GM18520 (cell line): ENCODE data around the gene SIL1.
"Not testable (repeated sequence)": the region's sequence is repeated elsewhere in the genome, so short reads cannot be mapped to it uniquely, and the experiment has no call there.

Experiments
- ATAC-seq: cut with Tn5 transposase; IDR thresholded peaks from one replicate; pipeline ENCODE4 v1.9.1; 2021; ENCODE audit not compliant: unreplicated experiment

The SIL1 gene

DNA sequence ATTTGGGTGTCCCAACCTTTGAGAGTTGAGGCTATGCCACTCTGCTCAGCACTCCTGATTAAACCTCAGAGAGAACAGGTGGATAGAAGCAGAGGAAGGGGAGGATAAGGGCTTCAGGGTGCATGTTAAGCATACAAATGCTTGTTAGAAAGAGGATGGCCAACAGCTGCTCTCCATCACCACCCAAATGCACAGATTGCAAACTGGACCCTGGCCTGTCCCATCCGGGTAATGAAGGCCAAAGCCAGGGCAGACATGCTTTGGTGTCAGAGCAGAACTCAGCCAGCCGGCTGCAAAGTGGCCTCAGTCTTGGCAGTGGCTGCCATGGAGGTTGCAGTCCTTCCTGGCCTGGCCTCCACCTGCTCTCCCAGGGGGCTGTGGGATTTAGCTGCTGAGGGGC, 84.3 kb downstream of the SIL1 start:
- no peak for ATAC-seq

DNA sequence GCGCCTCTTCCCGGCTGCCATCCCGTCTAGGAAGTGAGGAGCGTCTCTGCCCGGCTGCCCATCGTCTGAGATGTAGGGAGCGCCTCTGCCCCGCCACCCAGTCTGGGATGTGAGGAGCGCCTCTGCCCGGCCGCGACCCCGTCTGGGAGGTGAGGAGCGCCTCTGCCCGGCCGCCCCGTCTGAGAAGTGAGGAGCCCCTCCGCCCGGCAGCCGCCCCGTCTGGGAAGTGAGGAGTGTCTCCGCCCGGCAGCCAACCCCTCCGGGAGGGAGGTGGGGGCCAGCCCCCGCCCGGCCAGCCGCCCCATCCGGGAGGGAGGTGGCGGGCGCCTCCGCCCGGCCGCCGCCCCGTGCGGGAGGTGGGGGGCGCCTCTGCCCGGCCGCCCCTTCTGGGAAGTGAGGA, 85.8 kb downstream of the SIL1 start:
- ATAC-seq: not testable (repeated sequence)

DNA sequence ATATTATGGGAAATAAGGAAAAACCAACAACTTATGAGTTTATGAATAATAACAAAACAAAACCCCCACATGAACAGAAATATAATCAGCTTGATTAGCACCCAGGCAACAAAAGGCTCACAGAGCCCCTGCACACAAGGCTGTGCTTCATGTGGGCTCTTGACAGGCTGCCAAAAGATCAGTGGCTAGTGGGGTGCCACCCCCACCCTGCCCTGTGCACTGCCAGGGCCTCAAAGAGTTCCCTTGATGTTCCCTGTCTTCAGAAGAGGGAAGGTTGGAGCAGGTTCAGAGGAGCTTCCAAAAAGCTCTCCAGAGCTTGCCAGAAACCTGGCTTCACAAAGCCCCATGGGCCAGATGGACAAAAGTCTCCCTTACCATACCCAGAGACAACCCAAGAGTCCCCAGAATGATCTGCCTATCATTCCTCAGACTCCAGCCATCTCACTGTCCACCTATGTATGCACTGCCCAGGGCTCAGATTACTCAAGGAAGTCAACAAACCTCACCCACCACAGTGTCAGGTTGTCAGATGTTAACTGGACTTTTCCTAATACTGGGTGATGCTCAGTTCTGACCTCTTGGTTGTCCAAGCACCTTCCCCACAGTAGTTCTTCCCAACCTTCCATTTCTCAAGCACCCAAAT, 87.5 kb downstream of the SIL1 start:
- ATAC-seq: no peak

DNA sequence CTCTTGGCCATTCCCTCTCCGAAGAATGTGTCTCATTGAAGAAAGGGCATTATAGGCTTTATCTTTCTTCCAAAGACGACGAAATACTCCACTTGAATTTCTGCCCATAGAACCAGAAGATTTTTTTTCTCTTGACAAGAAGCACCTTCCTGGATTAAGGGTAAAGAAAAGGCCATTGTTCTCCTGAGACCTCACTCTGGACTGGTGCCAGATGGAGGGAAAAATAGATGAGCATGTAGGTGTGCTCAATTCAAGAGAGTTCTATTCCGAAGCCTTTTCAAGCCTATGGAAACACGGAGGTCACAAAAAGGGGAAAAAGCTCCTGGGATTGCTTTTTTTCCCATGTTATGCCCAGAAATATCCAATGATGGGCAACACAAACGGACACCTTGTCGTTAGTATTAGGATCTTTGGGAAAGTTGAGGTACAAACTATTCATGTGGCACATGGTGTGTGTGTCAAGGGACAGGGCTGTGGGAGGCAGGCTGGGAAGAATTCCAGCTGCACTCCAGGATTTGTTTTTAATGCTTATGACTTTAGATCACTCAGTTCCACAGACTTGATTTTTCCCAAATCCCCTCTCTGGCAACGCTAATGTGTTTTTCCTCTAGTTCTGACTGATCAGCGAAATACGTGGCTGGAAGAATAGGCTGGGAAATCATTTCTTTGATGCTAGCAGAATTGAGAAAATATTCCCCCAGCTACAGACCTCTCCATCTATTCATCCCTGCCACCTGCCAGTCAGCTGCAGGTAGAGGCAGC, 89.9 kb downstream of the SIL1 start:
- ATAC-seq: no peak

DNA sequence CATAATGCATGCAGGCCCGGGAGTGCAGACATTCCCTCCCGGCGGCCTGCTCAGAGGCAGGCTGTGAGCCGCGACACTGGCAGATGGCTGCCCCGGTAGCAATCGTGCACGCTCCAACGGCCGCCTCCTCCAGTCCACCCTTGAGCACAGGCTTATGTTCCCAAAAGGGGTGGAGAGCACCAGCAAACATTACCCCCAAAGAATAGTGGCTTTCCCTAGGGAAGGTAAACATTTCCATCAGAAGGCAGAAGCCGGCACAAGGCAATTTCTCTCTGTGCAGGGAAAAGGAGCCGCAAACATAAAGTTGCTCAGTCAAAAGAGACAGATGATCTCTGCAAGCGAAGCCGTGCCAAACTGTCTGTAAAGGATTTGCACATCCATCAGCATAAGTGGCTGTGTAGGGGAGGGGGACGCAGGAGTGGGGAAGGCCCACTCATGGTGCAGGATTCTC, 92.5 kb downstream of the SIL1 start:
- ATAC-seq: no peak

DNA sequence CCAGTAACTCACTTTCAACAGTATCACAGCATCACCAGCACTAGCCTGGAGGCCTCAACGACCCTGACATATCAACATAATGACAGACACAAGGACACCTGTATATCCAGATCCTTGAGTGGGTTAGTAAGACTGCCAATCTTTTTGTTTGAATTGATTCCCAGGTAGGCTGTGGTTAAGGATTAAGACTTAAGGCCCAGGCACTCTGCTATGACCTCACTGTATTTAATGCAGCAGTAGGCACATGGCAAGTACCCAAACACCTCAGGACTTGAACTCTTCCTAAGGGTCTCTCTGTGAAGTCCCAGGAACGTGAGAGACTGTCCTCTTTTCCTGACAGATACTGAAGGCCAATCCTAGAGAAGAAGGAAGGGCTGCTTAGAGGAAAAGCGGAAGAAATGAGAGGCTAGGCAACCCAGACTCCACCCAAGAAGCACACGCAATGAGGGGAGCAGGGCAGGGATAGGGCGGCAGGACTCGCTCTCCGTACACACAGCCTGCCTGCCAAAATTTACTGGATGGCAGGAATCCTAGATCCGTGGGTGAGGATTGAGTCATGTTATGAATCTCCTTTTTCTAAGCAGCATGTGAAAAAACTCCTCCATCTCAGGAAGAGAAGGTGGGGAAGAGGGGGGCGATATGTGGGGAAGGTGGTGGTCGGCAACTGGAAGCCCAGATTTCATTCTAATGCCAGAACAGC, 93.4 kb downstream of the SIL1 start:
- ATAC-seq: no peak

DNA sequence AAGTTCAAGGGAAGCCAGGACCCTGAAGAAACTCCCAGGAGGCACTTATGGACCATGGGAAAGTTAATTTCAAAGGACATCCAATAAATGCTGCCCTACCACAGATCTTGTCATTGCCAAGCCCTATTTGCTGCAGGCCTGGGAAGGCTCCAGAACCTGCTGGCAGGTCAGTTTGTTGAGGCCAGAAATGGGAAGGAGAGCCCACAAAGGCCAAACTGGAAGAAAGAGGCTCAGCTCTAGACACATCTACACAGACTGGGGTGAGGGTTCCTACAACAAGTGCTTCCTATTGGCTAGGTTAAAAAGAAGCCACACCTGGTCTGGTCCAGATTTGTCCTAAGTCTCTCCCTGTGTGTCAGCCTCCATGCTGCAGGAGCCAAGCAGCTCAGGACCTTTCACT, 94.4 kb downstream of the SIL1 start:
- ATAC-seq: no peak

DNA sequence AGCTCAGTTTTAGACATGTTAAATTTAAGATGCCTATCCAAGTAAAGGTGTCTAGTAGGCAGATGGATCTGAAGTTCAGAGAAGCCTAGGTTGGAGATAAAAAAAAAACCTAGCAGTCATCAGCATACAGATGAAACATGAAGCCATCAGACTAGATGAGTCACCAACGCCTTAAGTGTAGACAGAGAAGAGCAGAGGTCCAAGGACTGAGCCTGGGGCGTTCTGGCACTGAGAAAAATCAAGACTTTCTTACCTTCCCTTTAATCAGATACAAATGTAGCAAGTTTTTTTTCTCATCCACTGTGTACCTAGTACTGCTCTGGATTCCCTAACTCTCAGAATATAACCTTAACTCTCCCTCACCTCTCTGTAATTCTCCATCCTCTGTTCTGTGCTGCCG, 97.3 kb downstream of the SIL1 start:
- ATAC-seq: no peak

DNA sequence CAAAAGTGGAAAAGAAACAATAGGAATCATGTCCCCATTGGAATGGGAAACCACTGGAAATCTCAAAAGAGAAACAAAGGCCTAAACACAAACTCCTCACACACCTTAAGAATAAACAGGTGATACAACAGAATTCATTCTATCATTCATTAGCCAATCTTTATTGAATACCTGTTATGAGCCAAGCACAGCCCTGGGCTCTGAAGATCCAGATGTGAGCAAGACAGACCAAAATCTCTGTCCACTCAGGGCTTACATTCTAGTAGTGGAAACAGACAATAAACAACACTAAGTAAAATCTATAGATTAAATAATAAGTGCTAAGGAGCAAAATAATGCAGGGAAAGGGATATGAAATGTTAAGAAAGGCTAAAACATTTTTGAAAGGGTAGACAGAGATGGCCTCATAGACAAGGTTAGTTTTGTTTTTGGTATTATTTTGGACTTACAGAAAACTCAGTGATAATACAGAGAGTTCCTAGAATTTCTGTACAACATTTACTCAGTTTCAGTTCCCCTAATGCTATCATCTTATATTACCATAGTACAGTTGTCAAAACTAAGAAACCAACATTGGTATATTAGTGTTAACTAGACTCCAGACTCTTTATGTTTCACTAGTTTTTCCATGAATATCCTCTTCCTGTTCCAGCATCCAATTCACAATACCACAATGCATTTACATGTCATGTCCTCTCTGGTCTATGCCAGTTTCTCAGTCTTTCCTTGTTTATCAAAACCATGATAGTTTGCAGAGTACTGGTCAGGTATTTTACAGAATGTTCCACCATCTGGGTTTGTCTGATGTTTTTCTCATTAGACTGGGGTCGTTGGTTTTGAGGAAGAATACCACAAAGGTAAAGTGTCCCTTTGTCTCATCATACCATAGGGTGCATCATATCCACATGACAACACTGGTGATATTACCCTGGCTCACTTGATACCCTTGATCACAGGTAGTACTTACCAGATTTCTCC, 103.7 kb downstream of the SIL1 start:
- ATAC-seq: peak; percentile 87

DNA sequence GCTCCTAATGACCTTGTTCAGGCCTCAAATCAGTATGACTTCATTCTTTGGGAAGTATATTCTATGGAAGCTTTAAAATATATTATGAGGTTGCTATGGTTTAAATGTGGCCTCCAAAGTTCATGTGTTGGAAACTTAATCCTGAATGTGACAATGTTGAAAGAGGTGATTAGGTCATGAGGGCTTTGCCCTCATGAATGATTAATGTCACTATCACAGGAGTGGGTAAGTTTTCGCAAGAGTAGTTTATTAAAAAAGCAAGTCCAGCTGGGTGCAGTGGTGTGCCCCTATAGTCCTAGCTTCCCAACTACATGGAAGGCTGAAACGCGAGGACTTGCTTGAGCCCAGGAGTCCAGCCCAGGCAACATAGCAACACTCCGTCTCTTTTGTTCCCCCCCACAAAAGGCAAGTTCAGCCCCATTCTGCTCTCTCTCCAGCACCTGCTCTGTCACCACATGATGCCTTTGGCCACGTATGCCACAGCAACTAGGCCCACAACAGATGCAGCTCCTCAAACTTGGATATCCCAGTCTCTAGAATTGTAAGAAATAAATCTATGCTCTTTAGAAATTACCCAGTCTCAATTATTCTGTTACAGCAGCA, 105.3 kb downstream of the SIL1 start:
- no peak for ATAC-seq

DNA sequence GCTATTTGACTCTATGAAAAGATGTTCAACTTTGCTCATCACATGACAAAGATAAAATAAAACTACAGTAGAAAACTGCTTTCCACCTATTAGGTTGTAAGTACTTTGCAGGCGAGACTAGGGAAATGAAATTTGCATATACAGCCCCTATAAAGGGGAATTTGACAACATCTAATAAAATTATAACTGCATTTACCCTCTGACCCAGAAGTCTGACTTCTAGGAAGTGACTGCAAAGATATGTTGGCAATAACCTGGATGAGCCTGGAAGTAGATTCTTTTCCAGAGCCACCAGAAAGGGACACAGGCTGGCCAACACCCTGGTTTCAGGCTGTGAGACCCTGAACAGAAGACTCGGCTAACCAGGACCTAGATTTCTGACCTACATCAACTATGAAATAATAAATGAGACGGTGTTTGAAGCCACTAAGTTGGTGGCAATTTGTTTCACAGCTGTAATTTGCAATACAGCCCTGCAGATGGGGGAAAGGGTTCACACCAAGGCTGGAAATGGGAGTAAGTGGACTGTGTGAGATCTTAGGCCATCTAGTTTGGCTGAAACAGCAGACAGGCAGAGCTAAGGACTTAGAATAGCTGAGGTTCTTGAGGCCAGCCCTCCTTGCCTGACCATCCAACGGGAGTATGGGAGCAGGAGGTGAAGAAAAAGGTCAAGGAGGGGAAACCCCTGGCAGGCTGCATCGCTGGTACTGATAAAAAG, 106.6 kb downstream of the SIL1 start:
- ATAC-seq: no peak

DNA sequence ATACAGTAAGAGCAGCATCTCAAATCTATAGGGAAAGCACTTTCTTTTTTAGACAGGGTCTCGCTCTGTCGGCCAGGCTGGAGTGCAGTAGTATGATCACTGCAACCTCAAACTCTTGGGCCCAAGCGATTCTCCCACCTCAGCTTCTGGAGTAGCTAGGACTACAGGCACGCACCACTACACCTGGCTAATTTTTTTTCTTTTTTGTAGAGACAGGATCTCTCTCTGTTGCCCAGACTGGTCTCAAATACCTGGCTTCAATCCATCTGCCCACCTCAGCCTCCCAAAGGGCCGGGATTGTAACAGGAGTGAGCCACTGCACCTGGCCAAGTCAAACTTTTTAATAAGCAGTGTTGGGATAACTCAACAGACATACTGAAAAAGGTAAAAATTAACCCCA, 107.6 kb downstream of the SIL1 start:
- no peak for ATAC-seq

DNA sequence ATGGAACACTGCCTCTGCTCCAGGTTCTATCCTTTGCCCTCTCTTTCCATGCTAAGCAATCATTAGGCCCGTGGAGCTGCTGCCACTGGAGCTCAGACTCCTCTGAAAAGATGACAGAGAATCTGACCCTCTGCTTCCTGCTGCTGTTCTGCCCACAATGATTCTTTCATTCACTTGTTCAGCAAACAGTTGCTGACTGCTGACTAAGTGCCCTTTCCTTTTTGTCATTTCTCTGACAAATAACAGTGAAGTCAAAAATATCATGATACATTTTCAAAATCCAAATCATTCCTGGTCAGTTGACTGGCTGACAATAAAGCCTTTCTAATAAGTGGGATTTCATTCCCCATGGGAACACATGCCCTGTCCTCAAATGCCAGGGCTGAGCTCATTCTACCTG, 110.1 kb downstream of the SIL1 start:
- no peak for ATAC-seq

DNA sequence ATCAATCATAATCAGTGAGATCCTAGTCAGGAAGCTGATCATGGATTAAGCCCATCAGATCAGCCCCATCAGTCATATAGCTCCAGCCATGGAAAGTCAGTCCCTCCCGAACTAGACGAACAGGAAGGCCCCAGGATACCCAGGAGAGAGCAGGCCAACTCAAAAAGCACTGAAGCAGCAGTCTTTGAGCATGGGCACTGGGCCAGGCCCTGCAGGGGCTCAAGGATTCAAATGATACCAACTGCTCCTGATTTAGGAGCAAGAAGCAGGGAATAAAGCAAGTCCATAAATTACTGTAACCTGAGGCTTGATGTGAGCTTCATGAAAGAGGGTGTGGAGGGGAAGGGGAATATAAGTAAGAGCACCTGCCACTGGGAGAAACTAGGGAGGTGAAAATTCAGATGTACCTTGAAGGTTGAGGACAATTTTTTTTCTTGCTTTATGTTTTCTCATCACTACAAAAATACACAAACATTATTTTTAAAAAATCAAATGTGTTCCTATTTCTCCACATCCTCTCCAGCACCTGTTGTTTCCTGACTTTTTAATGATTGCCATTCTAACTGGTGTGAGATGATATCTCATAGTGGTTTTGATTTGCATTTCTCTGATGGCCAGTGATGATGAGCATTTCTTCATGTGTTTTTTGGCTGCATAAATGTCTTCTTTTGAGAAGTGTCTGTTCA, 115.2 kb downstream of the SIL1 start:
- no peak for ATAC-seq

DNA sequence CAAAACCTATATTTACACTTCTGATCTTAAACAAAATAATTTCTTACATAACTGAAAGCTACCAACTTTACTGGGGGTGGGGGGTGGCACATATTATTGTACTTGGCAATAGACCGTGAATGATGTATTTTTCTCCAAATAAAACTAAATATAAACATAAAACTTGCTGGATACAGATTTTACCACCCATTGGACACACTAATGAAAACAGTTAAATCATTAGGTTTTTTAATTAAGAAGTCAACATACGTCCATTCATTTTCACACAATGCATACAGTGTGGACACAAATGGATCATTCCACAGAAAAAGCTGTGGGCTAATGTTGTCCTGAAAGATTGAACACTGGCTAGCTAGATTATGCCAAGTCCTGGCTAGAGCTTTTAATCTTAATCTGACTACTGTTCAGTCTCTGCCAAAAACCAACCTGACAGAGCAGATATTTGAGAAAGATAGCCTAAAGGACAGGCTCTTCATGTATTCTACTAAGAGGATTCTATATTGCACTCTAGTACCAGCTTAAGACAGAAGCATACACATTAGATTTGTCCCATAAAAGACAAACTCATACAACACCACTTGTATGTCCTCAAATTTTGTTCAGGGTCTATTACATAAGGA, 118.1 kb downstream of the SIL1 start:
- no peak for ATAC-seq

DNA sequence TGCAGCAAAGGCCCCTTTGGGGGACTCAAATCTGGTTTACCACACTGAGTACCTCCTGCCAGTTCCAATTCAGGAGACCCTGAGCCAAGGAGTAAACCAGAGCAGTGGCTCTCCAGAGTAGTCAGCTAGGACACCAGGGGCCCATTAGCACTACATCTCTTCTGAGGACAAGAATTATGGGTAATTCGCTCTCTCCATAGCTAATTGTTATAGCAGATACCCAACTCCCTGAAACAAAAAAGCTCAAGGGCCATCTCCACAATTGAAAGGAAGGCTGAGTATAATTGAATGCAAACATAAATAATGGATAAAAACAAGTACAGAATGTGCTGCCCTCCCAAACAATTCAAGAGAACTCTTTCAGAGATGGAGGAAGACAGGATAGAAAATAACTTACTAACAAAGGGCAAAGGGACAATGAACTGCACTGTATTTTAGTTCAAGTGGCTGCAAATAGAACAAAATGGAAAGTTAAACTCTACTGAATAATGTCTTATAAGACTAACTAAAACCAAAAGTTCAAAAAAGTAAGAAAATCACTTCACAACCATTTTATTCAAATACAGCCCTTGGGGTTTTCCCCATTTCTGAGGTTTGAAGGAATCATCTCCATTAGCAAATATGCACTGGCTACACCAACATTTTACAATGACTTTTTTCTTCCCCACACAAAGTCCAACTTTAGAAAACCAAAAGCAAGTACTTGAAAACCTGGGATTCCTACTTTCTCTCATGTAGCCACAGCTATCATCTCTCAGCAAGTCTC, 118.8 kb downstream of the SIL1 start:
- no peak for ATAC-seq

DNA sequence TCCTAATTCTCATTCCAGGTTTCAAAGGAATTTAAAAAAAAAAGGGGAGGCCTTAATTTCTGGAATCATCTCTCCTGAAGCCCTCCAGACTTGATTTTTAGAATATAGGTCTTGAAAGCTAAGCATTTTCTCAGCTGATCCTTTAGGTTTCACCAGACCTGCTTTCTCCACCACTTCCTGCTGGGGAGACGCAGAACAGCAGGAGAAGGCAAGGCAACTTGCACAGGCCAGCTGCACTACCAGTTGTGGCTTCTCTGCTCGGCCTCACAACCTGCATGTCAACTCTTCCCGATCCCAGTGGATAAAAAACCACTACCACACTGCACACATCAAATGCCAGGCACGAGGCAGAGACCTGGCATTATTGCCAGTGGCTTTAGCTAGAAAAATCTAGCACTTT, 119.8 kb downstream of the SIL1 start:
- no peak for ATAC-seq

DNA sequence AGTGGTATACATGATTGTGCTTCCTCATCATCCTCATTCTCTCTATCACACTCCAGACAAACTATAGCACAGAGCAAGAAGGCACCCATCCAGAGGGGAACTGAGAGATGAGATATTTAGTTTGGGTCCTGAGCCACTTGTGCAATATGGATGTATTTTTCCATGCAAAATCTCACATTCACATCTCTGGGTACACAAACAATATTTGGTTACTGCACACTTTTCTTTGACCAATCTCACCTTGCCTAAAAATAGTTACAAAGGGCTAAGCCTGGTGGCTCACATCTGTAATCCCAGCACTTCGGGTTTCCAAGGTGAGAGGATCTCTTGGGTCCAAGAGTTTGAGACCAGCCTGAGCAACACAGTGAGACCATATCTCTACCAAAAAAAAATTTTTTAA, 120.3 kb downstream of the SIL1 start:
- no peak for ATAC-seq
